HG03139 (cell line): ENCODE results near the gene CBX8.

Experiments
- ATAC-seq: cut with Tn5 transposase; IDR thresholded peaks from one replicate; pipeline ENCODE4 v1.9.1; 2021; ENCODE audit not compliant: unreplicated experiment

CBX8 gene

GRCh38 chr17:79835953-79836509 lies 39.2 kb upstream of the CBX8 start:
- ATAC-seq = no peak

- ATAC-seq = no peak
These were observed 38.6 kb upstream of the CBX8 start for GRCh38 chr17:79835470-79835899.

GRCh38 chr17:79834565-79835469 lies 37.9 kb upstream of the CBX8 start:
- no peak for ATAC-seq

GRCh38 chr17:79833744-79834564 lies 37.1 kb upstream of the CBX8 start:
- ATAC-seq = no peak

GRCh38 chr17:79833110-79833450 lies 36.2 kb upstream of the CBX8 start:
- no peak for ATAC-seq

GRCh38 chr17:79832218-79833109 lies 35.6 kb upstream of the CBX8 start:
- ATAC-seq = no peak

- no peak for ATAC-seq
These were observed 34.7 kb upstream of the CBX8 start for GRCh38 chr17:79831265-79832217.

- ATAC-seq = no peak
These were observed 33.9 kb upstream of the CBX8 start for GRCh38 chr17:79830763-79831264.

GRCh38 chr17:79830303-79830702 lies 33.4 kb upstream of the CBX8 start:
- ATAC-seq = no peak

GRCh38 chr17:79829457-79829856 lies 32.6 kb upstream of the CBX8 start:
- ATAC-seq = no peak

GRCh38 chr17:79829004-79829403 lies 32.1 kb upstream of the CBX8 start:
- no peak for ATAC-seq

- no peak for ATAC-seq
These were observed 30.1 kb upstream of the CBX8 start for GRCh38 chr17:79826841-79827578.

- ATAC-seq = no peak
These were observed 29.4 kb upstream of the CBX8 start for GRCh38 chr17:79826204-79826680.

- no peak for ATAC-seq
These were observed 28.7 kb upstream of the CBX8 start for GRCh38 chr17:79825580-79825921.

GRCh38 chr17:79824893-79825579 lies 28.2 kb upstream of the CBX8 start:
- ATAC-seq = no peak

- ATAC-seq = no peak
These were observed 27.4 kb upstream of the CBX8 start for GRCh38 chr17:79824234-79824633.

GRCh38 chr17:79822583-79823124 lies 25.8 kb upstream of the CBX8 start:
- no peak for ATAC-seq
